Non-pigmented ciliary epithelial cell (primary cell): ENCODE data around the gene EPB41L4B.
"Not testable (repeated sequence)": the region's sequence is repeated elsewhere in the genome, so short reads cannot be mapped to it uniquely, and the experiment has no call there.

Experiments
- DNase-seq: peaks from one replicate; pipeline ENCODE4 v3.0.0-alpha.2; 2010; ENCODE audit warnings: low read depth

EPB41L4B gene

GRCh38 chr9:109162677-109163076 lies 158.2 kb downstream of the EPB41L4B start:
- no peak for DNase-seq

- no peak for DNase-seq
These were observed 159.4 kb downstream of the EPB41L4B start for GRCh38 chr9:109161471-109161870.

GRCh38 chr9:109159583-109159982 lies 161.3 kb downstream of the EPB41L4B start:
- no peak for DNase-seq

- no peak for DNase-seq
These were observed 162.2 kb downstream of the EPB41L4B start for GRCh38 chr9:109158651-109159050.

DNA sequence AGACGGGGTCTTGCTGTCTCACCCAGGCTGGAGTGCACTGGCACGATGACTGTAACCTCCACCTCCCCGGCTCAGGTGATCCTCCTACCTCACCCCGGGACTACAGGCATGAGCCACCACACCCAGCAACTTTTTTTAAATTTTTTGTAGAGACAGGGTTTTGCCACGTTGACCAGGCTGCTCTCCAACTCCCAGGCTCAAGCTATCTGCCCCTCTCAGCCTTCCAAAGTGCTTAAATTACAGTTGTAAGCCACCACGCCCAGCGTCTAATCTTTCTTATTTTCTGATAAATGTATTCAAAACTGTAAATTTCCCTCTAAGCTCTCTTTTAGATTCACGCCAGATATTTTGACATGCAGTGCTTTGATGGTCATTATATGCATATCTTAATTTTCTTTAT lies 164.2 kb downstream of the EPB41L4B start:
- no peak for DNase-seq

GRCh38 chr9:109150925-109151545 lies 169.8 kb downstream of the EPB41L4B start:
- DNase-seq, result no peak

- DNase-seq, result no peak
These were observed 171.1 kb downstream of the EPB41L4B start for GRCh38 chr9:109149722-109150121.

GRCh38 chr9:109149089-109149488 lies 171.8 kb downstream of the EPB41L4B start:
- no peak for DNase-seq

- no peak for DNase-seq
These were observed 175.8 kb downstream of the EPB41L4B start for GRCh38 chr9:109145051-109145450.

GRCh38 chr9:109143881-109144562 lies 176.8 kb downstream of the EPB41L4B start:
- DNase-seq, result no peak

DNA sequence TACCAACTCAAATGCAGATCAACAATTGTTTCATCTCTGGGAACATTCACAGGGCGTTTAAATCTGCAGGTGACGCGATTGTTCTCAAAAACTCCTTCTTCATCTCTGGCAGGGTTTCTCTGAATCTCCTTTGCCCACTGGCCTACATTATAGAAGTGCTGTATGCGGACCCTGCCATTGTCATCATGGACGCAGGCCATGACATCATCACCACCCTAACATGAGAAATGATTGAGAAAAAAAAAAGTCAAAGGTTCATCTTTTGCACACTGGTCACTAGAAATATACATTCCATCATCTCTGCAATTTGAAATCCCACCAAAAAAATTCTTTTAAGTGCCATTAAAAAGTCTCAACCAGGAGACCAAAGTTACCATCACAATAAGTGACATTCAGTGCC lies 179.5 kb downstream of the EPB41L4B start:
- no peak for DNase-seq

- DNase-seq, result no peak
These were observed 181.0 kb downstream of the EPB41L4B start for GRCh38 chr9:109139851-109140250.

- no peak for DNase-seq
These were observed 182.4 kb downstream of the EPB41L4B start for GRCh38 chr9:109138421-109138820.

- no peak for DNase-seq
These were observed 186.7 kb downstream of the EPB41L4B start for GRCh38 chr9:109134167-109134578.

DNA sequence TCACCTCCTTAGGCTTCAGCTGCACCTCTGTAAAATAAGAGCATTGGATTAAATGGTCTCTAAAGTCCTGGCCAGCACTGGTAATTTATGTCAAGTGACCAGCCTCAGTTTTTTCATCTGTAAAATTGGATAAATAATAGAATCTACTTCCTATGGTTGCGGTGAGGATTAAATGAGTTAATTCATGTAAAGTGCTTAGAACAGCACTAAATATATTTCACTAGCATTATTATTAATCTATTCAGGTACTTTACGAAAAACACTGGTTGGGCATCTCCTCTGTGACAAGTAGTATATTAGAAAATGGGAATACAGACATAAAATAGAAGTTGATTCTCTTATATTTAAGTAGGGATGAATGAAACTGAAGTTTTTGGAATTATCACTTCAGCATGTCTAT lies 187.3 kb downstream of the EPB41L4B start:
- DNase-seq, result no peak

- no peak for DNase-seq
These were observed 188.3 kb downstream of the EPB41L4B start for GRCh38 chr9:109132567-109133021.

DNA sequence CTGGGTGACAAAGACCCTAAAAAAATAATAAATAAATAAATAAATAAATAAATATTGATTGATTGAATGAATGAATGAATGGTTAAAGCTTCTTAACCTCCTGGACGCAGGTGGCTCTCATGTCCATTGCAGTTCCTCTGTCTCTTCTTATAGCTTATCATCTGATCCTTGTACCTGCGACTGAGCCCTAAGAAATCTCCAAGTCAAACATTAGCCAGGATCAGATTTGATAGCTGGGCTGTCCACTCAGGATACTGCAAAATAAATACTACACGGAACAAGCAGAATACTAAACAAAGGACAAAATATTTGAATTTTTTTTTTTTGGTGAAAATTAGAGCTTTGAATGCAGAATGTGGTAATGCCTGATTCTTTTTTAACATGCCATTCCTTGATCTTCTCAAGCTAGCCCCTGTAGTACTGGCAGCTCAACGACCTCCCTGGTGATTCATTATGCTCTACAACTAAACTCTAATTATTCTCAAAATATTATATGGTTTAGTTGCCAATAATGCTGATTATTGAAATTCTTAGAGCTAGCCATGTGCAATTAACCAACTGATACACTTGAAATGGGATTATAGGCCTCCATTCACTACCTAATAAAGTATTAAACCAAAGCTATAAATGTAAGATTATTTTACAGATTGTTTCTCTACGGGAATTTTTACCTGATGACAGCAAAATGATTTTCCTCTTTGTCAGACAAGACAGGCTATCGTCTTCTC lies 191.2 kb downstream of the EPB41L4B start:
- no peak for DNase-seq

DNA sequence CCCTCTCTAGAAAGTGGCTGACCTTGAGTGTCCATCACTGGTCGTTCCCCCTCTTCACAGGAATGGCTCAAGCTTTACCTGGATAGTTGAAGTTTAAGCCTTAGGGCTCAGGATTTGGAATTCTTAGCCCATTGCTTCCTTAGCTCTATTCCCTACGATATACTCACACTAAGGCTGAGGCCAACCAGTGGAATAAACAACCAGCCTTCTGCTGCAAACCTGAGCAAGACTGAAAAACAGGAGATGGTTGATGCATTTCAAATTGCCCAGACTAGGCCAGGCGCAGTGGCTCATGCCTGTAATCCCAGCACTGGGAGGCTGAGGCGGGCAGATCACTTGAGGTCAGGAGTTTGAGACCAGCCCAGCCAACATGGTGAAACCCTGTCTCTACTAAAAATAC lies 194.2 kb downstream of the EPB41L4B start:
- not testable (repeated sequence) for DNase-seq

DNA sequence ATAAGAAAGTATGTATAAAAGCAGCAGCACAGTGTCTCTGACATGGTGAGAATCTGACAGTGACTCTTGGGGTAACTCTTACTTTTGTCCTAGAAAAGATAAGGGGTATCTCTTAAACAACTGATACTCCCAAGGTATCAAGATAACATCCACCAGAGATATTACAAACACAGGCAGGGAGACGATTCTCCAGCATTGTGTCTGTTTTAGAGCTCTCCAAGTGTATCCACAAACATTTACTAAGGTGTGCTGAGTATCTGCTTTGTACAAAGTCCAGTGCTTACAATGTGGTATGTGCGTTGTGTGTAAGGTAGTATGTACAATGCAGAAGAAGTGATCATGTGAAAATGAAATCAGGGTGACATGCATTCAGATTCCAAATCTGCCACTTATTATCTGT lies 196.7 kb downstream of the EPB41L4B start:
- no peak for DNase-seq

- DNase-seq, result no peak
These were observed 197.9 kb downstream of the EPB41L4B start for GRCh38 chr9:109122726-109123621.
